CD4-positive, alpha-beta T cell (primary cell): Measurements from ENCODE around the gene COL13A1. TPM values are rescaled to one million over a fixed set of nuclear protein-coding genes. Genes with fewer than 3 reads are reported as not detected.

Source experiments
- ATAC-seq: fragments of 200-7000 bp; cut with Tn5 transposase; one replicate; pipeline ENCODE4 v1.10.0; 2022; ENCODE audit warnings: mild to moderate bottlenecking; ENCODE audit not compliant: poor library complexity
- CTCF ChIA-PET: fragments of 350-600 bp; sonication (Branson Sonifier 250); formaldehyde crosslinking; loops from one replicate; lab custom pipeline; 2021; ENCODE audit warnings: antibody characterized with exemption, inconsistent platforms; lab: Charles Lee
- POLR2A ChIA-PET: fragments of 350-600 bp; sonication (Branson Sonifier 250); formaldehyde crosslinking; loops from one replicate; lab custom pipeline; 2021; ENCODE audit warnings: antibody characterized with exemption, inconsistent platforms; lab: Charles Lee
- DNase-seq, 14 experiments: peaks; one replicate each; pipeline ENCODE4 v3.0.0-alpha.2; 2013 to 2020; ENCODE audit warnings: mixed read lengths in 2 of 14
- H3K27ac ChIP-seq, 2 donors: one replicate each; pipeline versions ENCODE4 v1.5.1 to v1.7.0; 2013; ENCODE audit warnings: low read length in 2 of 2, low read depth in 1 of 2, mild to moderate bottlenecking in 1 of 2
- H3K27me3 ChIP-seq, 2 experiments: 1 replicate in 1 of 2; 2 replicates in 1 of 2; pipeline versions ENCODE4 v1.6.1 to v1.7.0; 2013; ENCODE audit warnings: low read length in 2 of 2, control low read depth in 1 of 2, mild to moderate bottlenecking in 1 of 2, moderate library complexity in 1 of 2; ENCODE audit not compliant: insufficient read depth in 2 of 2, control insufficient read depth in 1 of 2
- H3K36me3 ChIP-seq: one replicate; pipeline ENCODE4 v1.6.1; 2013; ENCODE audit warnings: low read length, control low read depth; ENCODE audit not compliant: insufficient read depth
- H3K4me1 ChIP-seq: one replicate; pipeline ENCODE4 v1.6.1; 2013; ENCODE audit warnings: low read length, control low read depth; ENCODE audit not compliant: insufficient read depth
- H3K4me3 ChIP-seq: one replicate; pipeline ENCODE4 v1.5.1; 2013; ENCODE audit warnings: mild to moderate bottlenecking, low read length, moderate library complexity
- H3K9me3 ChIP-seq, 2 experiments: 1 replicate in 1 of 2; 2 replicates in 1 of 2; pipeline versions ENCODE4 v1.6.1 to v1.7.0; 2013; ENCODE audit warnings: low read length in 2 of 2, mild to moderate bottlenecking in 2 of 2, control low read depth in 1 of 2, moderate library complexity in 1 of 2; ENCODE audit not compliant: control insufficient read depth in 1 of 2, insufficient read depth in 1 of 2
- H3K27ac Mint-ChIP-seq: one replicate; pipeline ENCODE4 v1.8.0; 2020; ENCODE audit warnings: mixed read lengths
- H3K27me3 Mint-ChIP-seq: one replicate; pipeline ENCODE4 v1.8.0; 2021; ENCODE audit warnings: mixed read lengths
- H3K36me3 Mint-ChIP-seq: one replicate; pipeline ENCODE4 v1.8.0; 2021; ENCODE audit warnings: low read depth, mixed read lengths
- H3K4me1 Mint-ChIP-seq: one replicate; pipeline ENCODE4 v1.8.0; 2021; ENCODE audit warnings: low read depth, mixed read lengths
- H3K4me3 Mint-ChIP-seq: one replicate; pipeline ENCODE4 v1.8.0; 2020; ENCODE audit warnings: mild to moderate bottlenecking, mixed read lengths
- H3K9me3 Mint-ChIP-seq: one replicate; pipeline ENCODE4 v1.8.0; 2020; ENCODE audit warnings: mixed read lengths
- intact Hi-C, 2 experiments: fragments of 100-400 bp; cut with DNase I in 1 of 2; cut with micrococcal nuclease in 1 of 2; formaldehyde crosslinking; loops; one replicate each; pipeline versions ENCODE4 v1.15.1 to v1.9.0; 2023 to 2025; cut with DNase I, micrococcal nuclease
- total RNA-seq, 174 experiments: library from RNA in 2 of 174; stranded (reverse) in 2 of 174; gene quantifications; one replicate each; pipeline ENCODE4 v1.2.3 and lab custom pipeline; 2021 to 2026
- TF ChIP-seq, protein P1 (sequence below): fragments of 200-600 bp; IDR thresholded peaks from one replicate; pipeline ENCODE4 v1.8.0; 2022; ENCODE audit warnings: antibody characterized with exemption, mild to moderate bottlenecking

Gene COL13A1
- total RNA-seq, 2 experiments from 2014 or later = not detected

DNA sequence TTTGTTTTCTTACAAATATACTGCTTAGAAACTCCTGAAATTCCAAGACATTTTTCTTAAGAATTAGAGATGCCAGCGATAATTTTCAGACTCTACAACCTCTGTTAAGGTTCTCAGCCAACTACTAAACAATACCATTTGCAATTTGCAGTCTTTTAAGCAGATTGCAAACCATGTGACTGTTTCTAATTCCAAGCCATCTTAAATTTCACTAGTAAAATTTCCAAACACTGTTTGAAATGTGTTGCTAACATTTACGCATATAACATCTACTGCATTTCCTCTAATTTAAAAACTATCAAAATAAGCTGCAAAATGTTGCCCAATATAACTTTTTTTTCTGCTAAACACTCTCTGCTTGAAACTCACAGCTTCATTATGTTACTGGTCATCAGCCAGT is 194.9 kb downstream of the COL13A1 start:
- CTCF ChIA-PET = no interaction called here
- Histone ChIP-seq H3K36me3 (no peaks in the 10 kb centered on the region), H3K27ac (no peak overlapping the region), H3K4me1 (no peaks in the 10 kb centered on the region), H3K27me3 (peaks cover 0 to 8% of the 10 kb centered on the region in 2 experiments), H3K9me3 (no peaks in the 10 kb centered on the region), H3K4me3 (no peak overlapping the region)
- POLR2A ChIA-PET = no interaction called here
- ATAC-seq = no peak
- Mint-ChIP-seq H3K36me3 (no peaks in the 10 kb centered on the region), H3K27me3 (peaks cover 22% of the 10 kb centered on the region), H3K4me3 (no peak overlapping the region), H3K9me3 (no peaks in the 10 kb centered on the region), H3K27ac (no peak overlapping the region), H3K4me1 (no peaks in the 10 kb centered on the region)
- DNase-seq = no peak
- TF ChIP-seq, protein P1, sequence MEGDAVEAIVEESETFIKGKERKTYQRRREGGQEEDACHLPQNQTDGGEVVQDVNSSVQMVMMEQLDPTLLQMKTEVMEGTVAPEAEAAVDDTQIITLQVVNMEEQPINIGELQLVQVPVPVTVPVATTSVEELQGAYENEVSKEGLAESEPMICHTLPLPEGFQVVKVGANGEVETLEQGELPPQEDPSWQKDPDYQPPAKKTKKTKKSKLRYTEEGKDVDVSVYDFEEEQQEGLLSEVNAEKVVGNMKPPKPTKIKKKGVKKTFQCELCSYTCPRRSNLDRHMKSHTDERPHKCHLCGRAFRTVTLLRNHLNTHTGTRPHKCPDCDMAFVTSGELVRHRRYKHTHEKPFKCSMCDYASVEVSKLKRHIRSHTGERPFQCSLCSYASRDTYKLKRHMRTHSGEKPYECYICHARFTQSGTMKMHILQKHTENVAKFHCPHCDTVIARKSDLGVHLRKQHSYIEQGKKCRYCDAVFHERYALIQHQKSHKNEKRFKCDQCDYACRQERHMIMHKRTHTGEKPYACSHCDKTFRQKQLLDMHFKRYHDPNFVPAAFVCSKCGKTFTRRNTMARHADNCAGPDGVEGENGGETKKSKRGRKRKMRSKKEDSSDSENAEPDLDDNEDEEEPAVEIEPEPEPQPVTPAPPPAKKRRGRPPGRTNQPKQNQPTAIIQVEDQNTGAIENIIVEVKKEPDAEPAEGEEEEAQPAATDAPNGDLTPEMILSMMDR = no peak
- intact Hi-C loops = no loop called here

DNA sequence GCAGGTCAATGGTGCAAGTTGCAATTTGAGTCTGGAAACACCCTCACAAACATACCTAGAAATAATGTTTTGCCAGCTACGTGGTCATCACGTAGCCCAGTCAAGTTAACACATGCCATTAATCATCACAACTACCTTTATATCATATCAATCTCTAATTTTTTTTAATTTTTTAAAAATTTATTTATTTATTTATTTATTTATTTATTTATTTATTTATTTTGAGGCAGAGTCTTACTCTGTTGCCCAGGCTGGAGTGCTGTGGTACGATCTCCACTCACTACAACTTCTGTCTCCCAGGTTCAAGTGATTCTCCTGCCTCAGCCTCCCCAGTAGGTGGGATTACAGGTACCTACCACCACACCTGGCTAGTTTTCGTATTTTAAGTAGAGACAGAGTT is 198.6 kb downstream of the COL13A1 start:
- H3K27me3 ChIP-seq = peaks cover 0 to 19% of the 10 kb centered on the region in 2 experiments
- no peaks in the 10 kb centered on the region for H3K36me3 ChIP-seq
- no peaks in the 10 kb centered on the region for H3K4me1 ChIP-seq
- H3K9me3 ChIP-seq = no peaks in the 10 kb centered on the region
- Mint-ChIP-seq H3K9me3 (no peaks in the 10 kb centered on the region), H3K36me3 (no peaks in the 10 kb centered on the region), H3K4me1 (no peaks in the 10 kb centered on the region), H3K4me3 (no peak overlapping the region), H3K27me3 (peaks cover 33% of the 10 kb centered on the region), H3K27ac (no peak overlapping the region)
- intact Hi-C loops = no loop called here
- CTCF ChIA-PET = no interaction called here
- no peak overlapping the region for H3K27ac ChIP-seq
- H3K4me3 ChIP-seq = no peak overlapping the region
- POLR2A ChIA-PET = no interaction called here
- TF ChIP-seq, protein P1 = no peak
- ATAC-seq = no peak
- no peak for DNase-seq

DNA sequence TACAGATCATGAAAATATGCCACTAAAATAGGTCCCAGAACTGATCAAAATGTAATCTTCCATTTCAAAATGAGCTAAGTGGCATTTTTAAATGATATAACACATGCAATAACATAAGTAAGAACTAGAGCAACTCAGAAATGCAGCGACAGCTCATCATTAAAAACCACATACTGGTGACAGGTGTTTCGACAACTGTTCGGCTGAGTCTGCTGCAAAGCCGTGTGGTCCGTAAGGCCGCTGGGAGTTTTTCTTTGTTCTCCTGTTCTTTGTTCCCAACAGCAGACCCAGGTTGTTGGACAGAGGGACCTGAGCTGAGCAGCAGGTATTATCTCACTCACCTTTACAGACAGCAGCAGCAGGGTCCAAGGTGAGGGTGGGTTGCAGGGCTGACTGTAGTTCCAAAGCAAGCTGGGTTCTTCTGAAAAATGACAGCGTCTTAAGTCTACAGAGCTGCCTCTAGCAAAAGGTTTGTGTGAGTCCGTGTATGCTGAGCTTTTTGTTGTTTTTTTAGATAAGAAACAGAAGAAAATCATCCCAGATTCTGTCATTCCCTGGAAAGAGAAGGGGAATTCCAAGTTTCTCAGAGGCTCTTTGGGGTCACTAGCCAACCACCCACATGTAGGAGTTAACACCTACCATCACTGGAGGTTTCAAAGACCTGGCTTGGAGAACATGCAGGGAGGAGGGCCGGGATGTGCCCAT is 205.6 kb downstream of the COL13A1 start:
- H3K27ac Mint-ChIP-seq = no peak overlapping the region
- Histone ChIP-seq H3K4me1 (no peaks in the 10 kb centered on the region), H3K4me3 (no peak overlapping the region), H3K36me3 (no peaks in the 10 kb centered on the region), H3K9me3 (peaks cover 0 to under 1% of the 10 kb centered on the region in 2 experiments), H3K27me3 (peaks cover 5 to 39% of the 10 kb centered on the region in 2 experiments), H3K27ac (no peak overlapping the region)
- H3K27me3 Mint-ChIP-seq = peaks cover 72% of the 10 kb centered on the region
- no peak overlapping the region for H3K4me3 Mint-ChIP-seq
- no peaks in the 10 kb centered on the region for H3K36me3 Mint-ChIP-seq
- DNase-seq (no peak), ATAC-seq (no peak)
- ChIA-PET POLR2A (no interaction called here), CTCF (no interaction called here)
- TF ChIP-seq, protein P1 = no peak
- intact Hi-C loops = no loop called here
- H3K9me3 Mint-ChIP-seq = no peaks in the 10 kb centered on the region
- H3K4me1 Mint-ChIP-seq = no peaks in the 10 kb centered on the region

Other genes starting within 250 kb of the COL13A1 start
- gene NEUROG3, start 228.5 kb upstream of the COL13A1 start, total RNA-seq = not detected
- 10 to 100 TPM; 14.1 to 17.5 TPM for gene FAM241B, start 171.7 kb upstream of the COL13A1 start, total RNA-seq